ENCODE results near the gene FKBP1A.

The FKBP1A gene

DNA sequence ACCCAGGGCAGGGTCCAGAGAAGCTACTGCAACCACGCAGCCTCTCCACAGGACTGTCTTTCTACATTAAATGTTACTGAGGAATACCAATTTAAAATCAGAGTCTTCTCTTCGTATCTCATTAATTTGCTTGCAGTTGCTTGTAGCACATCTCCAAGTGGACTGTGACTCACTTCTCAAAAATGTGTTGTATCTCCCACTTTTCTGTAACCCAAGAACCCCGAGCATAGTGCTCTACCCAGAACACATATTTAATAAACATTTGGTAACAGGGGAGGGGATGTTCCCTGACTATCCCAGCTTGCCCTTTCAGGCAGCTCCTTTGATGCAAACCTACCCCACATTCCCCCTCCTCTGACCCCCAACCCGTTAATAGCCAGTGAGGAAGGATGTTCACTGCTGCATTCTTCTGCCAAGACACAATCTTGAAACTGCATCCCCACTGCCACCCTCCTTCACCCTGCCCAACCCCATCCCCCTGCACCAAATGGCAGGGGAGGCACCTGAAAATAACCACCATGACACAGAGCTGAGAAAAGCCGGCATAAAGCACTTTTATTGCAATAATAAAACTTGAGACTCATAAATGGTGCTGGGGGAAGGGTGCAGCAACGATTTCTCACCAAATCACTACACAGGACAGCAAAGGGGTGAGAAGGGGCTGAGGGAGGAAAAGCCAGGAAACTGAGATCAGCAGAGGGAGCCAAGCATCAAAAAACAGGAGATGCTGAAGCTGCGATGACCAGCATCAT, 24.2 kb downstream of the FKBP1A start:
- TF ChIP-seq, protein P1, sequence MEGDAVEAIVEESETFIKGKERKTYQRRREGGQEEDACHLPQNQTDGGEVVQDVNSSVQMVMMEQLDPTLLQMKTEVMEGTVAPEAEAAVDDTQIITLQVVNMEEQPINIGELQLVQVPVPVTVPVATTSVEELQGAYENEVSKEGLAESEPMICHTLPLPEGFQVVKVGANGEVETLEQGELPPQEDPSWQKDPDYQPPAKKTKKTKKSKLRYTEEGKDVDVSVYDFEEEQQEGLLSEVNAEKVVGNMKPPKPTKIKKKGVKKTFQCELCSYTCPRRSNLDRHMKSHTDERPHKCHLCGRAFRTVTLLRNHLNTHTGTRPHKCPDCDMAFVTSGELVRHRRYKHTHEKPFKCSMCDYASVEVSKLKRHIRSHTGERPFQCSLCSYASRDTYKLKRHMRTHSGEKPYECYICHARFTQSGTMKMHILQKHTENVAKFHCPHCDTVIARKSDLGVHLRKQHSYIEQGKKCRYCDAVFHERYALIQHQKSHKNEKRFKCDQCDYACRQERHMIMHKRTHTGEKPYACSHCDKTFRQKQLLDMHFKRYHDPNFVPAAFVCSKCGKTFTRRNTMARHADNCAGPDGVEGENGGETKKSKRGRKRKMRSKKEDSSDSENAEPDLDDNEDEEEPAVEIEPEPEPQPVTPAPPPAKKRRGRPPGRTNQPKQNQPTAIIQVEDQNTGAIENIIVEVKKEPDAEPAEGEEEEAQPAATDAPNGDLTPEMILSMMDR (IDR thresholded peaks at IDR 0.05; ENCODE audit: insufficient read depth, low read depth, low read length, missing control alignments) = no peak
- no peak for DNase-seq (ENCODE audit: low read depth)
- no peak overlapping the region for H3K4me3 ChIP-seq (ENCODE audit: low read length)

DNA sequence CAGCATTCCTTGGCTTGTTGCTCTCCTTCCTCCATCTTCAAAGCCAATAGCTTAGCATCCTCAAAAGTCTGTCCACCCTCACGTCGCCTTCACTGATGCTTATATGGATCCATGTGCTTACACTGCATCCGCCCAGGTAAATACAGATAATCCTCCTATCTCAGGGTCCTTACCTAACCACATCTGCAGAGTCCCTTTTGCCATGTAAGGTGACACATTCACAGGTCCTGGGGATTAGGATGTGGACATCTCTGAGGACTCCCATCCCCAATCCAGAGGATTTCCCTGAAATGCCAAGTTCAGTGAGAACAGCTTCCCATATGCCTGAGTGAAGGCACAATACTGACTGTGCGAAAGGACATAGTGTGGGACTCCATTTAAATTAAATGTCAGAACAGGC, 25.4 kb downstream of the FKBP1A start:
- DNase-seq (ENCODE audit: low read depth) = no peak
- H3K4me3 ChIP-seq (ENCODE audit: low read length) = no peak overlapping the region
- TF ChIP-seq, protein P1 (IDR thresholded peaks at IDR 0.05; ENCODE audit: insufficient read depth, low read depth, low read length, missing control alignments) = no peak

- TF ChIP-seq, protein P1 (IDR thresholded peaks at IDR 0.05; ENCODE audit: insufficient read depth, low read depth, low read length, missing control alignments) = no peak
- no peak for DNase-seq (ENCODE audit: low read depth)
- no peak overlapping the region for H3K4me3 ChIP-seq (ENCODE audit: low read length)
These were observed 28.7 kb downstream of the FKBP1A start for GRCh38 chr20:1364106-1364505.

- no peak overlapping the region for H3K4me3 ChIP-seq (ENCODE audit: low read length)
- TF ChIP-seq, protein P1 (IDR thresholded peaks at IDR 0.05; ENCODE audit: insufficient read depth, low read depth, low read length, missing control alignments) = no peak
- no peak for DNase-seq (ENCODE audit: low read depth)
These were observed 29.3 kb downstream of the FKBP1A start for GRCh38 chr20:1363522-1363921.

GRCh38 chr20:1362484-1362883, 30.4 kb downstream of the FKBP1A start:
- no peak overlapping the region for H3K4me3 ChIP-seq (ENCODE audit: low read length)
- TF ChIP-seq, protein P1 (IDR thresholded peaks at IDR 0.05; ENCODE audit: insufficient read depth, low read depth, low read length, missing control alignments) = no peak
- no peak for DNase-seq (ENCODE audit: low read depth)

DNA sequence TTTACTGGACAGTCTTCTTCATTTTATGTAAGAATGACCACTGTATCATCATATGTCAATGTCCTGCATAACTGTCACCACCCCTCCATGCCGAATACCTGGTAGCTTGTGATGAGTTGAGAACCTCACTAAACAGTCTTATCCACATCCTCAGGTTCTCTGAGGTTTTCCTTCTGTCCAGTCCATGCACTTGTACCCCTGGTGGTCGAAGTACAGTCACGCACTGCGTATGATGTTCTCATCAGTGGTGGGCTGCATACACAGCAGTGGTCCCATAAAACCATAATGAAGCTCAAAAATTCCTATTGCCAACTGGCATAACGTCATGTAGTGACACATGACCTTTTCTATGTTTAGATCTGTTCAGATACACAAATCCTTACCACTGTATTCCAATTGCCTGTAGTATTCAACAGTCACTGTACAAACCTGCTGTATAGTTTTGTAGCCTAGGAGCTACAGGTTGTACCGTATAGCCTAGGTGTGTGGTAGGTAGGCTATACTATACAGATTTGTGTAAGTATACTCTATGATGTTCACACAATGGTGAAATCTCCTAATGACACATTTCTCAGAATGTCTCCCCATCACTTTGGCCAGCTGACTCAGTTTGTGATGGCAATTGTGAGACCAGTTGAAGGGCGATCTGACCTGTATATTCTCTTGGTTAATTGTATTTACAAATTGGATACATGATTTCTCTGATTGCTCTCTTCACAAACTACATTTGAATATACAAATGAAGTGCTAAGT, 32.6 kb downstream of the FKBP1A start:
- TF ChIP-seq, protein P1 (IDR thresholded peaks at IDR 0.05; ENCODE audit: insufficient read depth, low read depth, low read length, missing control alignments) = peak; percentile 2
- no peak for DNase-seq (ENCODE audit: low read depth)
- H3K4me3 ChIP-seq (ENCODE audit: low read length) = no peak overlapping the region

Measured in epithelial cell of esophagus (primary cell).